DOHH2 (cell line): ENCODE measurements around the gene PPP2CA.
"Not testable (repeated sequence)": the region's sequence is repeated elsewhere in the genome, so short reads cannot be mapped to it uniquely, and the experiment has no call there.

Source experiments
- H3F3A ChIP-seq: fragments of 200-600 bp; sonication (generic), shearing (Covaris generic); 2 replicates; pipeline ENCODE4 v1.6.0; 2016; ENCODE audit warnings: antibody characterized with exemption, mild to moderate bottlenecking; ENCODE audit not compliant: control insufficient read depth, insufficient read depth
- H3K27ac ChIP-seq: fragments of 200-600 bp; sonication (generic); 2 replicates; pipeline ENCODE4 v1.5.1; 2014; ENCODE audit warnings: low read depth, mild to moderate bottlenecking, low read length, moderate library complexity
- H3K27me3 ChIP-seq: fragments of 200-600 bp; sonication (generic); 2 replicates; pipeline ENCODE4 v1.6.1; 2014; ENCODE audit warnings: mild to moderate bottlenecking, low read length, mixed read lengths; ENCODE audit not compliant: control insufficient read depth
- H3K36me3 ChIP-seq: fragments of 200-600 bp; sonication (generic); 2 replicates; pipeline ENCODE4 v1.6.1; 2014; ENCODE audit warnings: mild to moderate bottlenecking, low read length, moderate library complexity, mixed read lengths; ENCODE audit not compliant: control insufficient read depth
- H3K4me1 ChIP-seq: fragments of 200-600 bp; sonication (generic); 2 replicates; pipeline ENCODE4 v1.6.1; 2014; ENCODE audit warnings: mild to moderate bottlenecking, low read length, mixed read lengths; ENCODE audit not compliant: control insufficient read depth
- H3K4me2 ChIP-seq: fragments of 200-600 bp; sonication (generic); 2 replicates; pipeline ENCODE4 v1.6.0; 2014; ENCODE audit warnings: mild to moderate bottlenecking, low read length, moderate library complexity
- H3K4me3 ChIP-seq: fragments of 200-600 bp; sonication (generic); 2 replicates; pipeline ENCODE4 v1.5.1; 2014; ENCODE audit warnings: mild to moderate bottlenecking, low read length, mixed read lengths
- H3K79me2 ChIP-seq: fragments of 200-600 bp; sonication (generic); 2 replicates; pipeline ENCODE4 v1.6.1; 2014; ENCODE audit warnings: mild to moderate bottlenecking, low read length, mixed read lengths; ENCODE audit not compliant: control insufficient read depth
- H3K9me2 ChIP-seq: fragments of 200-600 bp; sonication (generic); replicated peaks from 2 replicates; pipeline ENCODE4 v1.6.1; 2014; ENCODE audit warnings: mild to moderate bottlenecking, low read length, mixed read lengths; ENCODE audit not compliant: control insufficient read depth
- H3K9me3 ChIP-seq: fragments of 200-600 bp; sonication (generic); 2 replicates; pipeline ENCODE4 v1.6.1; 2014; ENCODE audit warnings: antibody characterized with exemption, low read length, mixed read lengths; ENCODE audit not compliant: control insufficient read depth, insufficient read depth
- H4K20me1 ChIP-seq: fragments of 200-600 bp; sonication (generic); 2 replicates; pipeline ENCODE4 v1.6.0; 2014; ENCODE audit warnings: low read depth, mild to moderate bottlenecking, antibody characterized with exemption, low read length, moderate library complexity; ENCODE audit not compliant: control insufficient read depth, insufficient read depth
- EZH2phosphoT487 ChIP-seq: fragments of 200-600 bp; sonication (generic); IDR thresholded peaks from 2 replicates; pipeline ENCODE4 v1.6.1; 2017; ENCODE audit warnings: borderline replicate concordance, mild to moderate bottlenecking, antibody characterized with exemption, low read length, moderate library complexity, mixed read lengths
- TF ChIP-seq, protein P1 (sequence below): fragments of 200-600 bp; sonication (generic); IDR thresholded peaks from one replicate; pipeline ENCODE4 v1.5.1; 2014; ENCODE audit warnings: antibody characterized with exemption, mild to moderate bottlenecking, low read depth, low read length; ENCODE audit not compliant: poor library complexity, severe bottlenecking

Gene PPP2CA

DNA sequence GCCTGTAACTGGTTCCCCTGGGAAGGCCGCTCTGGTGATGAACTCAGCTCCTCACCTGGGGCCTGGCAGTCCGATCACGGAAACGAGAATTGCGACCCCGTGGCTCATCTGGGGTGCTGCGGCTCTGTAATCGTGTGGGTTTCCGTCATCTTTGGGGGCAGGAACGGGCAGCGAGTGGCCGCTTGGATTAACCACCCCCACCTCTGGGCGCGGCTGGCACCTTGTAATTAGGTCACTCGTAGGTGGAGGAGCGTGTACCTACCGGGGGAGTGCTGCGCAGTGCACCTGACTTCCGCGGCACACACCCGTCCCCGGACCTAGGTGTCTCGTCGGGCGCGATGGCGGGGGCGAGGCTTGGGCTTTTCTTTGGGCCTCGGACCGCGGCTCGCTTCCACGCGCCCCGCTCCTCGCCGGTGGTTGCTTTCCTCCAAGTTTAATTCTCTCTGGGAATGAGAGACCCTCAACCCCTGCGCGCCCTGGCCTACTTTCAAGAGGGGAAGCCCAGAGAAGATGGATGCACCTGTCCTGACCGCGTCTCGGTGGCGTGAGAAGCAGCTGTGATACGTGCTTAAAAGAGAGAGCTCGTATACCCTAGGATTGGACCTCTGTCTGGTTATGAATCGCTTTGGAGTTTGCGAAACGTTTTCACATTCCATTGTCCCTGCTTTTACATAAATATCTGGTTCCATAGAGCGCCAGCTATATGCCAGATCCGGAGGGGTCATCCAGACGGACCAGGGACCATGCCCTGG, 744 bp upstream of the PPP2CA start:
- Histone ChIP-seq H3K4me1 (peaks cover 37% of the 10 kb centered on the region), H3K4me3 (peak overlapping the region; percentile 97), H4K20me1 (peaks cover 30% of the 10 kb centered on the region; the same call in 1 of the 2 replicates)

DNA sequence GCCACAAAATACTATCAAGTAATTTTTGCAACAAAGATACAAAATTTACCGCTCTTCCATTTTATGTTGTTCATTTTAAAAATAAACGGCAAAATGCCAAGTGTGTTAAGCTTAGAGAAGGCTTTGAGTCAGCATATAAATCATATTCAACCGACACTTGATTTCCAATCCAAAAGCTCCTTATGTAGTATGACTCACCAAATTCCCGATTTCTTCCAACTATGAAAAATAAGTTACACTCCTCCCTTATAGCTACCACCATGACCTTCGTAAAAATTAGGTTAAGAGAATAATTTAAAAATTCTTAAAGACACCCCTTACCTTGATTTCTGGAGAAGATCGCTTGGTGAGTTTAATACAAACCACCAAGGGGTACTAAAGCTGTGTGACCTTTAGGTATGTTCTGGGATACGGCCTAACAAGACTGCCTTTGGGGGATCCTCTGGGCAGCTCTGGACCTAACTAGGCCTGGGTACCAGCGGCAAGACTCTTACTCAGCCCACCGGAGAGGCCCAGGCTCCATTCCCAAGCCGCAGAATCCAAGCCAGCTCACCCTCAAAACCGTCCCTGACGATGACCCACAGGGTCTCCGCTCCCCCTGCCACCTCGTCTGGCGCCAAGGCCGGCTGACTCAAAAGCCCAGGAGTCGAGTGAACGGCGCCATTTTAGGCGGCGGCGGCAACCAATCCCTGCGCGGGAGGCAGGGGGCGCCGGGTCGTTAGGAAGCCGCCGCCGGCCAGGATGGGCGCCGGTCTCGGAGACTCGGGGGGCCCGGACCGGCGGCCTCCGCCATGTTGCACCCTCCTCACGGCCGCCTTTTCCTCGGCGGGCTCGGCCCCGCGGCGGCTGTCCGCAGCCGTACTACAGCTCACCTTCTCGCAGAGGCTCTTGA, 739 bp downstream of the PPP2CA start:
- Histone ChIP-seq H3K36me3 (peaks cover 54% of the 10 kb centered on the region), H3F3A (no peaks in the 10 kb centered on the region), H3K9me3 (no peaks in the 10 kb centered on the region), H3K4me1 (peaks cover 50% of the 10 kb centered on the region), H3K4me2 (peak overlapping the region; percentile 83), H3K79me2 (peaks cover 69% of the 10 kb centered on the region), H3K9me2 (no peaks in the 10 kb centered on the region), H3K27ac (peak overlapping the region; percentile 83), H3K27me3 (no peaks in the 10 kb centered on the region), H3K4me3 (peak overlapping the region; percentile 97), H4K20me1 (peaks cover 41% of the 10 kb centered on the region; the same call in 1 of the 2 replicates)
- TF ChIP-seq EZH2phosphoT487: no peak
- TF ChIP-seq, protein P1, sequence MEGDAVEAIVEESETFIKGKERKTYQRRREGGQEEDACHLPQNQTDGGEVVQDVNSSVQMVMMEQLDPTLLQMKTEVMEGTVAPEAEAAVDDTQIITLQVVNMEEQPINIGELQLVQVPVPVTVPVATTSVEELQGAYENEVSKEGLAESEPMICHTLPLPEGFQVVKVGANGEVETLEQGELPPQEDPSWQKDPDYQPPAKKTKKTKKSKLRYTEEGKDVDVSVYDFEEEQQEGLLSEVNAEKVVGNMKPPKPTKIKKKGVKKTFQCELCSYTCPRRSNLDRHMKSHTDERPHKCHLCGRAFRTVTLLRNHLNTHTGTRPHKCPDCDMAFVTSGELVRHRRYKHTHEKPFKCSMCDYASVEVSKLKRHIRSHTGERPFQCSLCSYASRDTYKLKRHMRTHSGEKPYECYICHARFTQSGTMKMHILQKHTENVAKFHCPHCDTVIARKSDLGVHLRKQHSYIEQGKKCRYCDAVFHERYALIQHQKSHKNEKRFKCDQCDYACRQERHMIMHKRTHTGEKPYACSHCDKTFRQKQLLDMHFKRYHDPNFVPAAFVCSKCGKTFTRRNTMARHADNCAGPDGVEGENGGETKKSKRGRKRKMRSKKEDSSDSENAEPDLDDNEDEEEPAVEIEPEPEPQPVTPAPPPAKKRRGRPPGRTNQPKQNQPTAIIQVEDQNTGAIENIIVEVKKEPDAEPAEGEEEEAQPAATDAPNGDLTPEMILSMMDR: no peak

More for the DNA sequence above, 744 bp upstream of the PPP2CA start:
- no peaks in the 10 kb centered on the region for H3F3A ChIP-seq
- peak overlapping the region; percentile 53 for H3K27ac ChIP-seq
- no peaks in the 10 kb centered on the region for H3K9me2 ChIP-seq
- peak overlapping the region; percentile 83 for H3K4me2 ChIP-seq
- no peaks in the 10 kb centered on the region for H3K27me3 ChIP-seq
- peaks cover 41% of the 10 kb centered on the region for H3K36me3 ChIP-seq
- H3K9me3 ChIP-seq: no peaks in the 10 kb centered on the region
- peaks cover 55% of the 10 kb centered on the region for H3K79me2 ChIP-seq
- TF ChIP-seq, protein P1: no peak
- TF ChIP-seq EZH2phosphoT487: no peak

DNA sequence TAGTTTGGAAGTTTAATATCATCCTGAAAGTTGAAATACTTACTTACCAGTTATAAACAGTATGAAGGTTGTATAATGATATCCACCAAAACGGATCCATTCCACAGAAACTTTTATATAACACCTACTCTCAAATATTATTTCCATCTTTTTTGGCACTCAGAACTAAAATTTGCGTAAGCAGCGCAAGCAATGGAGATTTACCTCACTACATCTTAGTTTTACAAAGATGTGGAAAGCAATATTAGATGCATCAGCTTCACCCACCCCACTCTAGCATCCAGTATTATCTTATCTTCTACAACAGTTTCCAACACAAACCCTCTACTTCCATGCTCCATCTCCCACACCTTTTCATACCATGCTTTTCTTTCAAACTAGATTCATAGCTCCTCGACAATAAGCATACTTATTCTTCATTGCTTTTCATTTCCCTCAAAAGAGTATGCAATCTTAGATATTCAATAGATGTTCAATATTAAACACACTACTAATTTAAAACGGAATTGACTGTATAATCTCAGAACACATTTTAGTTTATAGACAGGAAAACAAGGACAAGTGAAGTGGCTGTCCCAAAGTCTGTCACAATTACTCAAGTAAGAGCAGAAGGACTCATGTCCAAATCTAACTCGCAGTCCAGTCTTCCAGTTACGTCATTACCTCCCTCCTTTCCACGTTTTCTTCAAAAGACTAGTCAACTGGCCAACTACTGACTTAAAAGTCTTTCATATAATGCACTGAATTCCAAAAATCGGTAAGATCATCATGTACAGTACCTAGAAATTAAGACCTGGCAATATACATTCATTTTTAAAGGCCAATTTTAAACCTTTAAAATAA, 2.2 kb downstream of the PPP2CA start:
- TF ChIP-seq EZH2phosphoT487: no peak
- TF ChIP-seq, protein P1: no peak
- peaks cover 49% of the 10 kb centered on the region for H4K20me1 ChIP-seq
- peak overlapping the region; percentile 83 for H3K4me2 ChIP-seq
- H3K27me3 ChIP-seq: no peaks in the 10 kb centered on the region
- H3K79me2 ChIP-seq: peaks cover 85% of the 10 kb centered on the region
- H3K9me2 ChIP-seq: no peaks in the 10 kb centered on the region
- H3K4me3 ChIP-seq: peak overlapping the region; percentile 97
- no peak overlapping the region for H3K27ac ChIP-seq
- H3K9me3 ChIP-seq: no peaks in the 10 kb centered on the region
- peaks cover 59% of the 10 kb centered on the region for H3K4me1 ChIP-seq
- no peaks in the 10 kb centered on the region for H3F3A ChIP-seq
- peaks cover 60% of the 10 kb centered on the region for H3K36me3 ChIP-seq

DNA sequence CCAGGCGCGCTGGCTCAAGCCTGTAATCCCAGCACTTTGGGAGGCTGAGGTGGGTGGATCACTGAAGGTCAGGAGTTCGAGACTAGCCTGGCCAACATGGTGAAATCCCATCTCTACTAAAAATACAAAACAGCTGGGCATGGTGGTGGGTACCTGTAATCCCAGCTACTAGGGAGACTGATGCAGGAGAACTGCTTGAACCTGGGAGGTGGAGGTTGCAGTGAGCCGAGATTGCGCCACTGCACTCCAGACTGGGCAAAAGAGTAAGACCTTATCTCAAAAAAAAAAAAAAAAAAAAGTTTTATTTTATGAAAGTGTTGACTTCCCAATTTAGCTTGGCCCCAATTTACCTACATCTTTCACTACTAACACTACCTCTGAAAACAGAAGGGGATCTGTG, 4.2 kb downstream of the PPP2CA start:
- H3K36me3 ChIP-seq: peaks cover 74% of the 10 kb centered on the region
- not testable (repeated sequence) for H3K9me2 ChIP-seq, H3K27me3 ChIP-seq, H3K9me3 ChIP-seq, H3F3A ChIP-seq
- peaks cover 59% of the 10 kb centered on the region for H4K20me1 ChIP-seq
- H3K79me2 ChIP-seq: peaks cover 97% of the 10 kb centered on the region
- 0 out of 2 replicates have a peak overlapping the region, but pooled peaks have one; percentile 19 for H3K27ac ChIP-seq
- peaks cover 49% of the 10 kb centered on the region for H3K4me1 ChIP-seq
- peak overlapping the region; percentile 97 for H3K4me3 ChIP-seq
- H3K4me2 ChIP-seq: peak overlapping the region; percentile 83
